Neuronal stem cell (in vitro differentiated cells): ENCODE results near the gene COG6. TPM values are rescaled to one million over a fixed set of nuclear protein-coding genes. Genes with fewer than 3 reads are reported as not detected.
A peak's percentile ranks its signal among the peaks of the same experiment; 100 is the strongest.

Experiments
- DNase-seq: peaks from one replicate; pipeline ENCODE4 v3.0.0-alpha.2; 2013; ENCODE audit warnings: low spot score
- H2AFZ ChIP-seq: one replicate; pipeline ENCODE4 v1.6.1; 2013; ENCODE audit warnings: mild to moderate bottlenecking, low read length, inconsistent platforms
- H2AK5ac ChIP-seq: 2 replicates; pipeline ENCODE4 v1.6.1; 2013; ENCODE audit warnings: low read depth, mild to moderate bottlenecking, inconsistent platforms, low read length, moderate library complexity, mixed read lengths
- H2BK120ac ChIP-seq: 2 replicates; pipeline ENCODE4 v1.6.1; 2013; ENCODE audit warnings: low read depth, mild to moderate bottlenecking, inconsistent platforms, low read length, moderate library complexity, mixed read lengths
- H2BK12ac ChIP-seq: one replicate; pipeline ENCODE4 v1.6.1; 2013; ENCODE audit warnings: low read length, inconsistent platforms
- H2BK15ac ChIP-seq: 2 replicates; pipeline ENCODE4 v1.6.1; 2013; ENCODE audit warnings: mild to moderate bottlenecking, low read length, inconsistent platforms, mixed read lengths
- H2BK5ac ChIP-seq: one replicate; pipeline ENCODE4 v1.6.1; 2013; ENCODE audit warnings: inconsistent platforms, mild to moderate bottlenecking, low read length, moderate library complexity
- H3K14ac ChIP-seq: one replicate; pipeline ENCODE4 v1.6.1; 2013; ENCODE audit warnings: low read length, inconsistent platforms
- H3K18ac ChIP-seq: 2 replicates; pipeline ENCODE4 v1.6.1; 2013; ENCODE audit warnings: low read length, inconsistent platforms
- H3K23ac ChIP-seq: 2 replicates; pipeline ENCODE4 v1.6.1; 2013; ENCODE audit warnings: low read depth, mild to moderate bottlenecking, mixed read lengths, low read length, inconsistent platforms; ENCODE audit not compliant: poor library complexity
- H3K27ac ChIP-seq: replicated peaks from 3 replicates; pipeline ENCODE4 v1.5.1; 2013; ENCODE audit warnings: low read length, inconsistent platforms
- H3K27me3 ChIP-seq, 3 experiments: 2 replicates each; pipeline ENCODE4 v1.6.1; 2013; ENCODE audit warnings: low read length in 3 of 3, mild to moderate bottlenecking in 2 of 3, inconsistent platforms in 1 of 3, low read depth in 1 of 3, mixed read lengths in 1 of 3, moderate library complexity in 1 of 3; ENCODE audit not compliant: control insufficient read depth in 3 of 3, insufficient read depth in 3 of 3
- H3K36me3 ChIP-seq, 2 donors: replicated peaks in 1 of 2; 2 replicates each; pipeline ENCODE4 v1.6.1; 2013; ENCODE audit warnings: low read length in 2 of 2; ENCODE audit not compliant: control insufficient read depth in 2 of 2, insufficient read depth in 2 of 2
- H3K4ac ChIP-seq: 2 replicates; pipeline ENCODE4 v1.6.1; 2013; ENCODE audit warnings: inconsistent platforms, mild to moderate bottlenecking, low read length, moderate library complexity
- H3K4me1 ChIP-seq, 2 donors: 1 replicate in 1 of 2; 2 replicates in 1 of 2; pipeline ENCODE4 v1.6.1; 2013; ENCODE audit warnings: low read length in 2 of 2, low read depth in 1 of 2; ENCODE audit not compliant: control insufficient read depth in 2 of 2, insufficient read depth in 1 of 2
- H3K4me2 ChIP-seq: one replicate; pipeline ENCODE4 v1.6.1; 2013; ENCODE audit warnings: mild to moderate bottlenecking, low read length, inconsistent platforms; ENCODE audit not compliant: insufficient read depth, poor library complexity, severe bottlenecking
- H3K4me3 ChIP-seq, 2 donors: 2 replicates each; pipeline ENCODE4 v1.5.1; 2013; ENCODE audit warnings: low read length in 2 of 2, mild to moderate bottlenecking in 2 of 2, inconsistent platforms in 1 of 2, moderate library complexity in 1 of 2
- H3K79me1 ChIP-seq: one replicate; pipeline ENCODE4 v1.6.1; 2013; ENCODE audit warnings: low read depth, mild to moderate bottlenecking, inconsistent platforms, low read length, moderate library complexity
- H3K9ac ChIP-seq: one replicate; pipeline ENCODE4 v1.6.1; 2013; ENCODE audit warnings: mild to moderate bottlenecking, low read depth, low read length, inconsistent platforms; ENCODE audit not compliant: poor library complexity
- H3K9me3 ChIP-seq, 2 donors: replicated peaks in 1 of 2; 2 replicates each; pipeline versions ENCODE3 to v1.6.1; 2013; ENCODE audit warnings: low read length in 2 of 2, mild to moderate bottlenecking in 2 of 2, inconsistent platforms in 1 of 2, low read depth in 1 of 2, mixed read lengths in 1 of 2, moderate library complexity in 1 of 2; ENCODE audit not compliant: control insufficient read depth in 2 of 2, insufficient read depth in 1 of 2
- H4K8ac ChIP-seq: one replicate; pipeline ENCODE4 v1.6.1; 2013; ENCODE audit warnings: low read depth, mild to moderate bottlenecking, inconsistent platforms, low read length, moderate library complexity
- H4K91ac ChIP-seq: one replicate; pipeline ENCODE4 v1.6.1; 2013; ENCODE audit warnings: low read length, low read depth, mild to moderate bottlenecking, inconsistent platforms; ENCODE audit not compliant: poor library complexity
- whole genome bisulfite sequencing, 2 donors: extraction: QIAGEN DNeasy Blood & Tissue Kit; methylation state at CpG; one replicate each; pipeline ENCODE4 v1.1.7; 2013; ENCODE audit warnings: missing lambda C conversion rate in 2 of 2, mixed read lengths in 1 of 2; ENCODE audit not compliant: insufficient read length in 2 of 2, insufficient replicate concordance in 1 of 2; ENCODE audit errors: extremely low coverage in 2 of 2; 5-methylcytosine and 5-hydroxymethylcytosine counted together
- polyA plus RNA-seq, 2 experiments: library from polyadenylated mRNA; stranded (reverse); fragments of 200-250 nt; gene quantifications; one replicate each; pipeline ENCODE4 v1.2.3, GENCODE V29; 2013

COG6 gene
- polyA plus RNA-seq (2013, experiment 1 of 2): 18.8 TPM
- 18.5 TPM for polyA plus RNA-seq (2013, experiment 2 of 2)

GRCh38 chr13:39655569-39656324 lies at the start of gene COG6:
COG6 (plus strand) TSS chr13:39655662; CDS start chr13:39655727, 65 bp downstream.
- no peak within 1 kb of the TSS for H3K4ac ChIP-seq
- H3K79me1 ChIP-seq: peaks cover 2% of the 10 kb centered on the region
- peaks cover 0 to 10% of the 10 kb centered on the region in 2 donors for H3K36me3 ChIP-seq
- no peaks in the 10 kb centered on the region for H3K27me3 ChIP-seq
- H3K4me3 ChIP-seq: peak within 1 kb of the TSS; percentile 76 to 98
- no peak within 1 kb of the TSS for H2BK5ac ChIP-seq
- H3K9ac ChIP-seq: peak within 1 kb of the TSS; percentile 56
- H4K91ac ChIP-seq: no peak within 1 kb of the TSS
- peak; percentile 87 for DNase-seq
- H2BK15ac ChIP-seq: no peak within 1 kb of the TSS
- no peaks in the 10 kb centered on the region for H3K9me3 ChIP-seq
- WGBS, 2 donors: no CpG with 5 or more reads among the region's 59 CpGs
- no peak within 1 kb of the TSS for H3K27ac ChIP-seq
- H3K23ac ChIP-seq: peak within 1 kb of the TSS; percentile 29
- H3K4me2 ChIP-seq: peak within 1 kb of the TSS; percentile 67
- no peak within 1 kb of the TSS for H2BK12ac ChIP-seq
- H3K14ac ChIP-seq: no peak within 1 kb of the TSS
- peak within 1 kb of the TSS; percentile 50 for H3K18ac ChIP-seq
- no peak within 1 kb of the TSS for H4K8ac ChIP-seq
- no peak within 1 kb of the TSS for H2BK120ac ChIP-seq
- H3K4me1 ChIP-seq: no peaks in the 10 kb centered on the region
- no peak within 1 kb of the TSS for H2AK5ac ChIP-seq
- H2AFZ ChIP-seq: peak within 1 kb of the TSS; percentile 98

GRCh38 chr13:39605677-39606320 lies 49.7 kb upstream of the COG6 start:
- no CpG with 5 or more reads among the region's 3 CpGs for WGBS, 2 donors
- peaks cover 0 to 4% of the 10 kb centered on the region in 2 donors for H3K36me3 ChIP-seq
- no peak overlapping the region for H2AK5ac ChIP-seq
- no peak overlapping the region for H3K9ac ChIP-seq
- no peaks in the 10 kb centered on the region for H3K79me1 ChIP-seq
- peaks cover 6 to 13% of the 10 kb centered on the region in 2 donors for H3K4me1 ChIP-seq
- no peak overlapping the region for H3K18ac ChIP-seq
- H2BK15ac ChIP-seq: no peak overlapping the region
- no peak overlapping the region for H2AFZ ChIP-seq
- no peaks in the 10 kb centered on the region for H3K9me3 ChIP-seq
- H3K4me2 ChIP-seq: no peak overlapping the region
- H3K23ac ChIP-seq: no peak overlapping the region
- H3K4me3 ChIP-seq: no peak overlapping the region
- H3K27ac ChIP-seq: no peak overlapping the region
- H3K4ac ChIP-seq: no peak overlapping the region
- H4K8ac ChIP-seq: no peak overlapping the region
- no peak overlapping the region for H2BK5ac ChIP-seq
- no peak overlapping the region for H2BK120ac ChIP-seq
- no peak overlapping the region for H3K14ac ChIP-seq
- no peak overlapping the region for H4K91ac ChIP-seq
- DNase-seq: no peak
- H3K27me3 ChIP-seq: no peaks in the 10 kb centered on the region
- no peak overlapping the region for H2BK12ac ChIP-seq

DNA sequence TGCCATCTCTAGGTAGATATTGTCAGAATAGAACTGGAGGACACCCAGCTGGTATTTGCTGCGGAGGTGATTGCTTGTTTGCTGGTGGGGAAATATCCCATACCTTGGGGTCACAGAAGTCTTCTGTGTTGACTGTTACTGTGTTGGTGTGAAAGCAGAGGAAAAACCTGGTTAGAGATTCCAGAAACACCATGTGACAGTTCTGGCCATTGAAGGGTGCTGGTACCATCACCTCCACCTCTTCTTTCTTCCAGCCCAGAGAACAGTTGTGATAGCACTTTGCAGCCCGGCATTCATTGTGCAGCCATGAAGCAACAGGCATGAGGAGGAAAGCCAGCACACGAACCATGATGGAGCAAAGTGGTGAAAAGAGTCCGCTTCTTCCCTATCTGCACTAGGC lies 47.6 kb upstream of the COG6 start:
- peaks cover 0 to 8% of the 10 kb centered on the region in 2 donors for H3K4me1 ChIP-seq
- H3K14ac ChIP-seq: no peak overlapping the region
- no peak overlapping the region for H4K91ac ChIP-seq
- H2AFZ ChIP-seq: no peak overlapping the region
- no peak overlapping the region for H3K4me3 ChIP-seq
- H3K27me3 ChIP-seq: no peaks in the 10 kb centered on the region
- no peak overlapping the region for H3K18ac ChIP-seq
- no peak overlapping the region for H3K4me2 ChIP-seq
- no peak overlapping the region for H2AK5ac ChIP-seq
- H2BK15ac ChIP-seq: no peak overlapping the region
- no peak overlapping the region for H4K8ac ChIP-seq
- WGBS, 2 donors: no CpG with 5 or more reads among the region's 4 CpGs
- H3K27ac ChIP-seq: no peak overlapping the region
- H2BK120ac ChIP-seq: no peak overlapping the region
- no peaks in the 10 kb centered on the region for H3K36me3 ChIP-seq
- H3K9me3 ChIP-seq: no peaks in the 10 kb centered on the region
- no peak for DNase-seq
- no peaks in the 10 kb centered on the region for H3K79me1 ChIP-seq
- no peak overlapping the region for H3K9ac ChIP-seq
- no peak overlapping the region for H3K4ac ChIP-seq
- H2BK12ac ChIP-seq: no peak overlapping the region
- H2BK5ac ChIP-seq: no peak overlapping the region
- no peak overlapping the region for H3K23ac ChIP-seq

DNA sequence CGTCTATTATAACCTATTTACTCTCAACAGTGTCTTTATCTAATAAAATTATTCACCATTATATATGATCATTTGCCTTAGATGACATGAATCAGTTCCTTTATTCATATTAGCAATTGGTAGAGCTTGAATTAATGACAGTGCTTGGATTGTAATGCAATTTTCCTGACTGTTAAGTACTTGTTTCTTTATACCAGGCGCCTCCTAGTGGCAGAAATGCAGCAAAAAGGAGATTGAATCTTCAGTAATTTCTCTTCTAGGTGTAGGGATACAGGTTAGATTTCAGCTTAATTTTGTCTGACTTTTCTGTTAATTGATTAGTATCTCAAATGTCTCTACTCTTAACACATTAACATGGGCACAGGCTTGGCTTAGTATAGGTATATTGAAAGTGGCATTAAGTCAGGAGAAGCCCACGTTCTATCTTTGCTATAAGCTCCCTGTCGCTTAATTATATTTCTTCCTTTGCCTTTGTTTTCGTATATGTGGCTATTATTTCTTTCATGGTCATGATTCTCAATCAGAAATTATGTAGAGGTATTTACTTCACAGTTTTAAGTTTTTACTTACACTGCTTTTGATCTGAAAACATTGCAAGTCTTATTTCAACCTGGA lies 43.3 kb upstream of the COG6 start:
- no peak overlapping the region for H3K18ac ChIP-seq
- H3K4me1 ChIP-seq: no peaks in the 10 kb centered on the region
- no peaks in the 10 kb centered on the region for H3K9me3 ChIP-seq
- H3K4ac ChIP-seq: no peak overlapping the region
- no peak overlapping the region for H3K14ac ChIP-seq
- H4K91ac ChIP-seq: no peak overlapping the region
- no peak overlapping the region for H2BK5ac ChIP-seq
- H2AFZ ChIP-seq: no peak overlapping the region
- H3K4me3 ChIP-seq: no peak overlapping the region
- no peak overlapping the region for H2BK12ac ChIP-seq
- no peak overlapping the region for H4K8ac ChIP-seq
- no peak overlapping the region for H3K9ac ChIP-seq
- 100% methylated on average over 1 of the region's 5 CpGs; no CpG with 5 or more reads in 1 of the 2 donors for WGBS, 2 donors
- H3K79me1 ChIP-seq: no peaks in the 10 kb centered on the region
- no peak overlapping the region for H3K27ac ChIP-seq
- no peak overlapping the region for H3K23ac ChIP-seq
- no peak overlapping the region for H2BK120ac ChIP-seq
- no peak overlapping the region for H3K4me2 ChIP-seq
- H2BK15ac ChIP-seq: no peak overlapping the region
- H3K27me3 ChIP-seq: no peaks in the 10 kb centered on the region
- peak; percentile 69 for DNase-seq
- H3K36me3 ChIP-seq: no peaks in the 10 kb centered on the region
- no peak overlapping the region for H2AK5ac ChIP-seq
